K562 (cell line): ENCODE data around the gene ATP2A2. TPM values are rescaled to one million over a fixed set of nuclear protein-coding genes. Genes with fewer than 3 reads are reported as not detected.

Experiments
- ARID2 ChIP-seq: fragments of 450-650 bp; IDR thresholded peaks from 2 replicates; pipeline ENCODE4 v1.6.1; 2017; ENCODE audit warnings: antibody characterized with exemption, mild to moderate bottlenecking
- COPS2 ChIP-seq: fragments of 450-650 bp; conservative IDR thresholded peaks from 2 replicates; pipeline ENCODE4 v1.6.1; 2016; ENCODE audit warnings: mild to moderate bottlenecking, moderate library complexity
- DNMT1 ChIP-seq: fragments of 450-650 bp; IDR thresholded peaks from 2 replicates; pipeline ENCODE4 v1.6.1; 2016; ENCODE audit warnings: antibody characterized with exemption, mild to moderate bottlenecking
- ELF2 ChIP-seq: fragments of 250-450 bp; sonication (Bioruptor Pico); IDR thresholded peaks from 2 replicates; pipeline ENCODE4 v1.5.0; 2021; ENCODE audit warnings: mild to moderate bottlenecking
- ETV1 ChIP-seq: fragments of 450-650 bp; conservative IDR thresholded peaks from 2 replicates; pipeline ENCODE4 v1.6.1; 2016; ENCODE audit warnings: missing genetic modification characterization, control low read depth, low read depth, missing compliant biosample characterization
- ETV5 ChIP-seq: sonication (generic); formaldehyde crosslinking; IDR thresholded peaks from 2 replicates; pipeline ENCODE4 v1.4.0; 2020; ENCODE audit warnings: low read depth, mild to moderate bottlenecking, missing genetic modification reagents
- FOXA3 ChIP-seq, 2 experiments: fragments of 450-650 bp in 1 of 2; sonication (generic) in 1 of 2; formaldehyde crosslinking; IDR thresholded peaks in 1 of 2; conservative IDR thresholded peaks in 1 of 2; 2 replicates each; pipeline versions ENCODE4 v1.4.0 to v1.8.0; 2020 to 2022; ENCODE audit warnings: mild to moderate bottlenecking in 2 of 2, missing genetic modification reagents in 1 of 2
- GATA2 ChIP-seq: sonication (generic); formaldehyde crosslinking; IDR thresholded peaks from 2 replicates; pipeline ENCODE4 v1.4.0; 2020; ENCODE audit warnings: mild to moderate bottlenecking, missing genetic modification reagents
- IRF2 ChIP-seq: sonication (generic); formaldehyde crosslinking; IDR thresholded peaks from 2 replicates; pipeline ENCODE4 v1.8.1; 2022; ENCODE audit warnings: mild to moderate bottlenecking, missing genetic modification reagents
- JUNB ChIP-seq: fragments of 450-650 bp; formaldehyde crosslinking; conservative IDR thresholded peaks from 2 replicates; pipeline ENCODE4 v1.4.0; 2020; ENCODE audit warnings: mild to moderate bottlenecking
- KHSRP ChIP-seq: fragments of 450-650 bp; IDR thresholded peaks from 2 replicates; pipeline ENCODE4 v1.6.1; 2017
- KLF13 ChIP-seq: fragments of 450-650 bp; IDR thresholded peaks from 2 replicates; pipeline ENCODE4 v1.6.1; 2016; ENCODE audit warnings: missing genetic modification characterization, low read depth, mild to moderate bottlenecking, missing compliant biosample characterization, moderate library complexity, borderline replicate concordance
- SAFB2 ChIP-seq: fragments of 200-400 bp; formaldehyde crosslinking; IDR thresholded peaks from 2 replicates; pipeline ENCODE4 v1.6.1; 2018; ENCODE audit warnings: borderline replicate concordance, low read length, low read depth, moderate library complexity; ENCODE audit not compliant: severe bottlenecking
- SMC3 ChIP-seq: conservative IDR thresholded peaks from 2 replicates; pipeline ENCODE4 v1.6.1; 2011; ENCODE audit warnings: low read depth, low read length, improper control_type of control experiment; ENCODE audit not compliant: insufficient read depth
- SNRNP70 ChIP-seq: fragments of 200-400 bp; formaldehyde crosslinking; optimal IDR thresholded peaks from 2 replicates; pipeline ENCODE3; 2017; ENCODE audit warnings: low read depth, low read length
- SRSF9 ChIP-seq: fragments of 200-400 bp; formaldehyde crosslinking; IDR thresholded peaks from 2 replicates; pipeline ENCODE4 v1.6.1; 2017; ENCODE audit warnings: low read depth, low read length, borderline replicate concordance
- TARDBP ChIP-seq: fragments of 450-650 bp; IDR thresholded peaks from 2 replicates; pipeline ENCODE4 v1.6.1; 2016
- ZBTB1 ChIP-seq: sonication (generic); formaldehyde crosslinking; IDR thresholded peaks from 2 replicates; pipeline ENCODE4 v1.8.1; 2023; ENCODE audit warnings: missing genetic modification reagents, low read depth, mild to moderate bottlenecking, borderline replicate concordance
- ZNF445 ChIP-seq: fragments of 250-450 bp; sonication (Bioruptor Pico); IDR thresholded peaks from 2 replicates; pipeline ENCODE4 v1.4.0; 2020; ENCODE audit warnings: low read depth, mild to moderate bottlenecking, moderate library complexity
- ZNF57 ChIP-seq: fragments of 450-650 bp; formaldehyde crosslinking; IDR thresholded peaks from 2 replicates; pipeline ENCODE4 v1.4.0; 2020; ENCODE audit warnings: mild to moderate bottlenecking, moderate library complexity
- polyA plus RNA-seq, 8 experiments: library from polyadenylated mRNA; depleted of rRNA in 4 of 8; stranded (reverse) in 5 of 8; unstranded in 3 of 8; fragments of >200 nt; fragmentation: Nextera tagmentation in 2 of 8; fragmentation: Illumina TruSeq in 1 of 8; extraction: Ambion mirVana in 2 of 8; extraction: Trizol in 1 of 8; gene quantifications; 2 replicates each; pipeline versions ENCODE4 v1.2.1 to v1.2.3, GENCODE V29; 2011 to 2014; ENCODE audit warnings: inconsistent platforms in 1 of 8, missing spikeins in 1 of 8
- total RNA-seq, 7 experiments: library from RNA; depleted of rRNA in 6 of 7; stranded (reverse); fragments of >200 nt in 6 of 7; fragmentation: Illumina TruSeq in 2 of 7; extraction: Trizol in 2 of 7; gene quantifications; 2 replicates each; pipeline versions ENCODE4 v1.2.1 to v1.2.3, GENCODE V29; 2011 to 2021; ENCODE audit warnings: low replicate concordance in 1 of 7
- TF ChIP-seq, protein P1 (sequence below): fragments of 250-450 bp; sonication (Bioruptor Pico); IDR thresholded peaks from 2 replicates; pipeline ENCODE4 v1.8.0; 2021; ENCODE audit warnings: moderate library complexity, mild to moderate bottlenecking, inconsistent platforms
- TF ChIP-seq, protein P2 (sequence below): sonication (generic); formaldehyde crosslinking; IDR thresholded peaks from 2 replicates; pipeline ENCODE4 v1.8.0; 2023; ENCODE audit warnings: mild to moderate bottlenecking, missing genetic modification reagents
- TF ChIP-seq, protein P3 (sequence below): fragments of 450-650 bp; formaldehyde crosslinking; IDR thresholded peaks from 2 replicates; pipeline ENCODE4 v1.4.0; 2020; ENCODE audit warnings: mild to moderate bottlenecking
- TF ChIP-seq, protein P4 (sequence below), 3 experiments: fragments of 200-800 bp in 1 of 3; sonication (Bioruptor generic) in 1 of 3; sonication (generic) in 1 of 3; formaldehyde crosslinking in 1 of 3; IDR thresholded peaks; 2 replicates each; pipeline versions ENCODE4 v1.6.1 to v1.8.0; 2016 to 2022; ENCODE audit warnings: mild to moderate bottlenecking in 2 of 3, missing compliant biosample characterization in 2 of 3, missing genetic modification characterization in 2 of 3, missing genetic modification reagents in 1 of 3

ATP2A2 gene
- total and polyA plus RNA-seq, 9 of the 15 experiments (the other 6 are each of a cell fraction or from before 2014, with no cell fraction given), result 5.2 to 205 (median 51.6) TPM

DNA sequence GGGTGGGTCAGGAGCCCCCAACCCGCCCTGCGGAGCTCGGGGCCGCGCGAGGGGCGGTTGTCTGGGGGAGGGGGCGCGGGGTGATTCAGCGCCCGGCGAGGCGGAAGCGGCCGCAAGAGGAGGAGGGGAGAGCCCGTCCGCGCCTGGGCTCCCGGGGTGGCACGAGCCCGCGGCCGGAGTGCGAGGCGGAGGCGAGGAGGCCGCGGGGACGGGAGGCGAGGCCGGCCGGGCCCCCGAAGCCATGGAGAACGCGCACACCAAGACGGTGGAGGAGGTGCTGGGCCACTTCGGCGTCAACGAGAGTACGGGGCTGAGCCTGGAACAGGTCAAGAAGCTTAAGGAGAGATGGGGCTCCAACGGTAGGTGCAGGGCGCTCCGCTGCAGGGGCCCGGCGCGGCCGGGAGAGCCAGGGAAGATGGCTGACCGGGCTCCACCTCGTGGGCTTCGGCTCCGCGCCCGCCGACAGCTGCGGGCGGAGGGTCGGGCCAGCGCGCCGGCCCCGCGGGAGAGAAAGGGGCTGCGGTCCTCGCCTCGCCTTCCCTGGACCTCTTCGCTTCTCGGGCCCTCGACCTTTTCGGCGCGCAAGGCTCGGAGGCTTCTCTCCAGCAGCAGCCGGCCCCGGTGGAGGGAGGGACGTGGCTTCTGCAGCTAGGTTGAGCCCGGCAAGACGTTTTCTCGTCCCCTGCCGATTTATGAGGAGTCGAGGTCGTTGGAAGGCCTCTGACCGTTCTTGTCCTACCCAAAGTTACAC lies 677 bp downstream of the ATP2A2 start (continued):
- no peak for TF ChIP-seq TARDBP
- no peak for TF ChIP-seq IRF2 (CRISPR knock-in tag)
- TF ChIP-seq SRSF9, result no peak
- no peak for TF ChIP-seq SAFB2
- no peak for TF ChIP-seq KLF13 (tag)
- peak; percentile 36; the same call in 1 of the 2 replicates for TF ChIP-seq ZBTB1 (CRISPR knock-in tag)
- no peak for TF ChIP-seq JUNB (CRISPR knock-in tag)
- TF ChIP-seq ELF2 (CRISPR knock-in tag), result no peak
- TF ChIP-seq, protein P1, sequence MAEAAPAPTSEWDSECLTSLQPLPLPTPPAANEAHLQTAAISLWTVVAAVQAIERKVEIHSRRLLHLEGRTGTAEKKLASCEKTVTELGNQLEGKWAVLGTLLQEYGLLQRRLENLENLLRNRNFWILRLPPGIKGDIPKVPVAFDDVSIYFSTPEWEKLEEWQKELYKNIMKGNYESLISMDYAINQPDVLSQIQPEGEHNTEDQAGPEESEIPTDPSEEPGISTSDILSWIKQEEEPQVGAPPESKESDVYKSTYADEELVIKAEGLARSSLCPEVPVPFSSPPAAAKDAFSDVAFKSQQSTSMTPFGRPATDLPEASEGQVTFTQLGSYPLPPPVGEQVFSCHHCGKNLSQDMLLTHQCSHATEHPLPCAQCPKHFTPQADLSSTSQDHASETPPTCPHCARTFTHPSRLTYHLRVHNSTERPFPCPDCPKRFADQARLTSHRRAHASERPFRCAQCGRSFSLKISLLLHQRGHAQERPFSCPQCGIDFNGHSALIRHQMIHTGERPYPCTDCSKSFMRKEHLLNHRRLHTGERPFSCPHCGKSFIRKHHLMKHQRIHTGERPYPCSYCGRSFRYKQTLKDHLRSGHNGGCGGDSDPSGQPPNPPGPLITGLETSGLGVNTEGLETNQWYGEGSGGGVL (CRISPR knock-in tag), result no peak
- TF ChIP-seq ETV1 (tag), result no peak
- TF ChIP-seq, protein P2, sequence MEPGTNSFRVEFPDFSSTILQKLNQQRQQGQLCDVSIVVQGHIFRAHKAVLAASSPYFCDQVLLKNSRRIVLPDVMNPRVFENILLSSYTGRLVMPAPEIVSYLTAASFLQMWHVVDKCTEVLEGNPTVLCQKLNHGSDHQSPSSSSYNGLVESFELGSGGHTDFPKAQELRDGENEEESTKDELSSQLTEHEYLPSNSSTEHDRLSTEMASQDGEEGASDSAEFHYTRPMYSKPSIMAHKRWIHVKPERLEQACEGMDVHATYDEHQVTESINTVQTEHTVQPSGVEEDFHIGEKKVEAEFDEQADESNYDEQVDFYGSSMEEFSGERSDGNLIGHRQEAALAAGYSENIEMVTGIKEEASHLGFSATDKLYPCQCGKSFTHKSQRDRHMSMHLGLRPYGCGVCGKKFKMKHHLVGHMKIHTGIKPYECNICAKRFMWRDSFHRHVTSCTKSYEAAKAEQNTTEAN (CRISPR knock-in tag), result no peak
- TF ChIP-seq, protein P3, sequence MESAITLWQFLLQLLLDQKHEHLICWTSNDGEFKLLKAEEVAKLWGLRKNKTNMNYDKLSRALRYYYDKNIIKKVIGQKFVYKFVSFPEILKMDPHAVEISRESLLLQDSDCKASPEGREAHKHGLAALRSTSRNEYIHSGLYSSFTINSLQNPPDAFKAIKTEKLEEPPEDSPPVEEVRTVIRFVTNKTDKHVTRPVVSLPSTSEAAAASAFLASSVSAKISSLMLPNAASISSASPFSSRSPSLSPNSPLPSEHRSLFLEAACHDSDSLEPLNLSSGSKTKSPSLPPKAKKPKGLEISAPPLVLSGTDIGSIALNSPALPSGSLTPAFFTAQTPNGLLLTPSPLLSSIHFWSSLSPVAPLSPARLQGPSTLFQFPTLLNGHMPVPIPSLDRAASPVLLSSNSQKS (CRISPR knock-in tag), result no peak
- no peak for TF ChIP-seq ZNF445 (CRISPR knock-in tag)
- TF ChIP-seq, protein P4, sequence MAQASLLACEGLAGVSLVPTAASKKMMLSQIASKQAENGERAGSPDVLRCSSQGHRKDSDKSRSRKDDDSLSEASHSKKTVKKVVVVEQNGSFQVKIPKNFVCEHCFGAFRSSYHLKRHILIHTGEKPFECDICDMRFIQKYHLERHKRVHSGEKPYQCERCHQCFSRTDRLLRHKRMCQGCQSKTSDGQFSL (CRISPR knock-in tag; IDR thresholded peaks at IDR 0.05), result no peak
- TF ChIP-seq, protein P4 (tag; IDR thresholded peaks at IDR 0.05), result no peak
- TF ChIP-seq COPS2, result no peak
- no peak for TF ChIP-seq SMC3
- TF ChIP-seq ETV5 (CRISPR knock-in tag), result peak; percentile 66; the same call in 1 of the 2 replicates
- TF ChIP-seq KHSRP, result no peak
- TF ChIP-seq ARID2, result no peak
- no peak for TF ChIP-seq GATA2 (CRISPR knock-in tag)
- TF ChIP-seq ZNF57, result no peak
- TF ChIP-seq DNMT1, result no peak
- no peak for TF ChIP-seq SNRNP70
- no peak for TF ChIP-seq FOXA3 (CRISPR knock-in tag; conservative IDR thresholded peaks at IDR 0.05 in 1 of 2, IDR thresholded peaks at IDR 0.05 in 1 of 2)
